ENCODE data around the gene ZFC3H1.
"Not testable (repeated sequence)": the region's sequence is repeated elsewhere in the genome, so short reads cannot be mapped to it uniquely, and the experiment has no call there.

GRCh38 chr12:71702181-71702580 is 38.5 kb upstream of the ZFC3H1 start:
- not testable (repeated sequence) for TF ChIP-seq CTCF, POLR2A, POLR2AphosphoS5 (IDR thresholded peaks at IDR 0.05)

Measured in breast epithelium (tissue), 3 donors.